ENCODE measurements around the gene CCM2. TPM values are rescaled to one million over a fixed set of nuclear protein-coding genes. Genes with fewer than 3 reads are reported as not detected.

The CCM2 gene
- total RNA-seq, 4 donors from 2014 or later, result 35.8 to 62.0 (median 51.9) TPM

- ATAC-seq, result peak; percentile 20
These were observed 123.2 kb downstream of the CCM2 start for GRCh38 chr7:45122975-45123860.

DNA sequence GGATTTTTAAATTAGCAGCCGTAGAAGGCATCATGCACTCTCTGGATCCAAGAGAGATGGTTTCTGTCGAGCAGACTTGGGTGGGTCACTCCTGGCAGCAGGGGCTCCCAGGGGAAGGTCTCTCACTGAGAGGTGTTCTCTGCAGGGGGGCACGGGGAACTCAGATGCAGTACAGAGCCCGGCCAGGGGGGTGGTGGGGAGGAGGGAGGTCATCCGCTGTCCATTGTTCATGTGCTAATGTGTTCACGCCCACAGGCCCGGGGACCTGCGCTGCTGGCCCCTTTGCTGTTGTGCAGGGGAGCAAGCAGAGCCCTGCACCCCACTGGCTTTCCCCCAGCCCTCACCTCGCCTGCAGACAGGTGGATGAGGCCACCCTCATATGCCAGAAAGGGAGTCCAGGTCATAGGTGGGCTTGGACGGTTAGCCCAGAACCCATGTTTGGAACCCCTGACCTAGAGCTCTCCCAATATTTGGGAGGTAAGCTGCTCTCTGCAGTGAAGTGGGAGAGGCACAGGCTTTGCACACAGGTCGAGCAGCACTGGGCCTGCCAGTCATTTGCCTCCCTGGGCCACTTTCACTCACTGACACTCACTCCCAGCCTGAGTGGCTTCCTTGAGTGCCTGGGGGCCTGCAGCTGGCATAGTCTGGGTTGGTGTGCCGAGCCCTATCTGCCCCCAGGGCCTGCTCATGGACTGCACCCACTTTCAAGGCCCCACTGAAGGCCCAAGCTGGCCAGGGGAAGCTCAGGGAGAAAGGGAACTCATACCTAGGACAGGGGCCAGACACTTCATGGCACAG lies 124.1 kb downstream of the CCM2 start:
- Histone ChIP-seq H3K4me3 (no peak overlapping the region), H3K27ac (no peak overlapping the region), H3K36me3 (no peaks in the 10 kb centered on the region), H3K27me3 (no peaks in the 10 kb centered on the region), H3K9me3 (no peaks in the 10 kb centered on the region), H3K4me1 (no peaks in the 10 kb centered on the region)
- TF ChIP-seq POLR2AphosphoS5 (IDR thresholded peaks at IDR 0.05) (no peak), POLR2A (IDR thresholded peaks at IDR 0.05) (no peak), EP300 (IDR thresholded peaks at IDR 0.05) (no peak)
- TF ChIP-seq, protein P1, sequence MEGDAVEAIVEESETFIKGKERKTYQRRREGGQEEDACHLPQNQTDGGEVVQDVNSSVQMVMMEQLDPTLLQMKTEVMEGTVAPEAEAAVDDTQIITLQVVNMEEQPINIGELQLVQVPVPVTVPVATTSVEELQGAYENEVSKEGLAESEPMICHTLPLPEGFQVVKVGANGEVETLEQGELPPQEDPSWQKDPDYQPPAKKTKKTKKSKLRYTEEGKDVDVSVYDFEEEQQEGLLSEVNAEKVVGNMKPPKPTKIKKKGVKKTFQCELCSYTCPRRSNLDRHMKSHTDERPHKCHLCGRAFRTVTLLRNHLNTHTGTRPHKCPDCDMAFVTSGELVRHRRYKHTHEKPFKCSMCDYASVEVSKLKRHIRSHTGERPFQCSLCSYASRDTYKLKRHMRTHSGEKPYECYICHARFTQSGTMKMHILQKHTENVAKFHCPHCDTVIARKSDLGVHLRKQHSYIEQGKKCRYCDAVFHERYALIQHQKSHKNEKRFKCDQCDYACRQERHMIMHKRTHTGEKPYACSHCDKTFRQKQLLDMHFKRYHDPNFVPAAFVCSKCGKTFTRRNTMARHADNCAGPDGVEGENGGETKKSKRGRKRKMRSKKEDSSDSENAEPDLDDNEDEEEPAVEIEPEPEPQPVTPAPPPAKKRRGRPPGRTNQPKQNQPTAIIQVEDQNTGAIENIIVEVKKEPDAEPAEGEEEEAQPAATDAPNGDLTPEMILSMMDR (IDR thresholded peaks at IDR 0.05), result no peak
- 80 to 100% methylated on average over 1 of the region's 12 CpGs for WGBS, 2 donors (ENCODE audit: low coverage in 1 of 2)
- ATAC-seq, result no peak

More at GRCh38 chr7:45122975-45123860, 123.2 kb downstream of the CCM2 start:
- WGBS, 2 donors (ENCODE audit: low coverage in 1 of 2), result 78% methylated on average over 12 of the region's 16 CpGs; no CpG with 5 or more reads in 1 of the 2 donors
- H3K36me3 ChIP-seq, result no peaks in the 10 kb centered on the region
- H3K27me3 ChIP-seq, result no peaks in the 10 kb centered on the region
- no peaks in the 10 kb centered on the region for H3K4me1 ChIP-seq
- TF ChIP-seq POLR2AphosphoS5 (IDR thresholded peaks at IDR 0.05), result no peak
- TF ChIP-seq EP300 (IDR thresholded peaks at IDR 0.05), result no peak
- TF ChIP-seq POLR2A (IDR thresholded peaks at IDR 0.05), result no peak
- TF ChIP-seq, protein P1 (IDR thresholded peaks at IDR 0.05), result no peak
- H3K4me3 ChIP-seq, result no peak overlapping the region
- H3K27ac ChIP-seq, result no peak overlapping the region
- no peaks in the 10 kb centered on the region for H3K9me3 ChIP-seq

DNA sequence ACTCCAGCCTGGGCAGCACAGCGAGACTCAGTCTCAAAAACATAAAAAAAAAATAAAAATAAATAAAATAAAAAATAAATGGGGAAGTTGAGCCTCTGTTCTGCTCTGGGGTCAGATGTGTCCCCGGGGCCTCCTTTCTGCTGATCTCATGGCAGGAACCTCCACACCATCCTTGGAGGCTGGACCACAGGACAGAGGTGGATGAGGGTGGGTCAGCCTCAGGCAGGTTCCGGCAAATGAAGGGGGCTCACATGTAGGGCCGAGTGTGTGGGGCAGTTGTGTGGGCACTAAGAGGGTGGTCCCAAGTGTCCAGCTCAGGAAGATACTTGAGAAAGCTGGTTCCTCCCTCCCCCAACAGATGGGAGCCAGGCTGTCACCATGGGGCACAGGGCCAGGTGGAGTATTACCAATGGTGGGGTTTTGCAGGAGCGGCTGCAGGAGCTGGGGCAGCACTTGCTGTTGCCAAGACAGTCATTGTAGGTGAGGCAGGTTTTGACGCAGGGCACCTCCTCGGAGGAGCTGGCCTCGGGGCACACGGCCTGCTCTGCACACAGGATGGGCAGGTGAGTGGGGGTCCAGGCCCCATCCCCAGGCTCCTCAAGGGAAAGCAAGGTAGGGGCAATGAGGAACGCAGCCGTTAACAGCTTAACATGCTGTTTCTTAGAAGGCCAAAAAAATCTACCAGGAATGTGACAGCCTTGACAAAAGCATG lies 125.3 kb downstream of the CCM2 start:
- no peak for ATAC-seq
- Histone ChIP-seq H3K36me3 (no peaks in the 10 kb centered on the region), H3K27me3 (no peaks in the 10 kb centered on the region), H3K4me1 (no peaks in the 10 kb centered on the region), H3K4me3 (no peak overlapping the region), H3K27ac (no peak overlapping the region), H3K9me3 (no peaks in the 10 kb centered on the region)
- WGBS, 2 donors (ENCODE audit: low coverage in 1 of 2), result 91 to 100% methylated on average over 1 to 7 of the region's 11 CpGs
- no peak for TF ChIP-seq POLR2A (IDR thresholded peaks at IDR 0.05)

Small RNAs within 50 kb of the gene (small RNA-seq; reads per million reads assigned to genes)
- gene SNORA5A (1.9 to 10.6 (median 6.6) reads per million in 4 donors), gene SNORA5B (0 reads per million in 4 donors), gene SNORA5C (69.0 to 233 (median 102) reads per million in 4 donors)

Other genes with a start within 250 kb of the CCM2 start
- 1,000 to 10,000 TPM; 1,097 to 2,167 (median 1,431) TPM for gene PPIA, start 203.5 kb upstream of the CCM2 start, total RNA-seq
- gene H2AZ2, start 152.1 kb upstream of the CCM2 start, total RNA-seq, result 100 to 1,000 TPM; 207 to 242 (median 215) TPM
- gene PURB, start 114.7 kb upstream of the CCM2 start, total RNA-seq, result 10 to 100 TPM; 35.0 to 54.3 (median 45.7) TPM
- 1 to 10 TPM; 1.4 to 3.6 (median 2.0) TPM for gene MYO1G, start 21.2 kb upstream of the CCM2 start, total RNA-seq
- gene NACAD, start 88.8 kb downstream of the CCM2 start, total RNA-seq, result 10 to 100 TPM in 1 of 4 donors, 1 to 10 TPM in 3; 6.0 to 10.6 (median 7.2) TPM
- 10 to 100 TPM; 38.7 to 66.6 (median 54.7) TPM for gene TBRG4, start 111.5 kb downstream of the CCM2 start, total RNA-seq
- 10 to 100 TPM; 31.9 to 66.5 (median 46.1) TPM for gene RAMP3, start 157.6 kb downstream of the CCM2 start, total RNA-seq